HG02588 (cell line): ENCODE results near the gene GCN1.

ENCODE experiments used
- ATAC-seq: cut with Tn5 transposase; IDR thresholded peaks from one replicate; pipeline ENCODE4 v1.9.1; 2021; ENCODE audit warnings: mild to moderate bottlenecking, moderate library complexity; ENCODE audit not compliant: unreplicated experiment

Gene GCN1

DNA sequence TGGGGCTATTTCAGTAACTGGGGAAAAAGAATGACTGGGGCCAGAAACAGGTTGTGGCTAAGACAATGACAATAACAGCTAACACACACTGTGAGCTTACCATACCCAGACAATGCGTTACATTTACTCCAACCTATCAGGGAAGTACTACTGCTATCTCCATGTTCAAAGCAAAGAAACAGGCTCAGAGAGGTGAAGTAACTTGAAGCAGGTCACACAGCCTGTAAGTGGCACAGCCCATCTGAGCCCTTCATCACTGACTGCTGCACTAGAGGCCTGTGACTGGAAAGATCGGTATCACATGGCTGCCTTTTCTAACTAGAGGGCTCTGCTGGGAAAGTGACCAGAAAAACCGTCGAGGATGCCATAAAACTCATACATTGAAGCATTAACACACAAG is 7.9 kb downstream of the GCN1 start:
- no peak for ATAC-seq

DNA sequence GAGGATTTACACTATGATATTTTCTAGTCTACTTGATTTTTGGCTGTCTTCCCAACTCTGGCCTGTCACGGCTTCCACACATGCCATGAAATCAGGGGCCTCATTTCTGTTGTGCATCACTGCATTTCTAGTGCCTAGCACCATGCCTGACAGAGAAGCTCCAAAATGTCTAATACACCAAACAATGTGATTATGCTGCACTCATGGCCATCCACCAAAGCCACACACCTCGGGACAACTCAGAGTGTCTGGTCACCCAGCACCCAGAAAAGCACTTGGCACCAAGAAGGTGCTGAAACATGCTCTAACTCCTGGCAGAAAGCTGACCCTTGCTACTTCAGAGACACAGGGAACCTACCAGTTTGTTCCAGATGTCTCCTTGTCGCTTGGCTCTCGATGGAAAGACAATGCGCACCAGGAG is 11.3 kb downstream of the GCN1 start:
- ATAC-seq = no peak

DNA sequence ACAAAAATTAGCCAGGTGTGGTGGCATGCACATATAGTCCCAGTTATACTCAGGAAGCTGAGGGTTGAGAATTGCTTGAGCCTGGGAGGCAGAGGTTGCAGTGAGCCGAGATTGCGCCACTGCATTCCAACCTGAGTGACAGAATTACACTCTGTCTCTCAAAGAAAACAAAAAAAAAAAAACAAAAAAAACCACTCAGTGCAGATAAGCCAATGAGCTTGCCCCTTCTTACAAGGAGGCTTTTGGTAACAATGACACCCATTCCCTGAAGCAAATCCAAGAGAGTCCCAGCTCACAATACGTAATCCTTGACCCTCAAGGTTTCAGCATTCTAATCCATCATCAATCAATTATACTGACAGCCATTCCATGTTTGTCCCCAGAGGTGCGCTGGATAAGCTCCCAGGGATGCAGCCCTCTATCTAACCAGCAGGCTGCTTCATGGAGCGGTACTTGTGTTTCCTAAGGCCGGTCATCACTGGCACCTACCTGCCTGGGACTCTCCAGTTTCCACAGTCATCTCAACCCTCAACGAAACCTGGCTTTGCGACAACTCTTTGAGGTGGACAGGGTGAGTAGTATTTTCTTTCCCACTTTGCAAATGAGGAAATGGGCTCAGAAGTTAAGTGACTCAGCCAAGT is 12.4 kb downstream of the GCN1 start:
- no peak for ATAC-seq

DNA sequence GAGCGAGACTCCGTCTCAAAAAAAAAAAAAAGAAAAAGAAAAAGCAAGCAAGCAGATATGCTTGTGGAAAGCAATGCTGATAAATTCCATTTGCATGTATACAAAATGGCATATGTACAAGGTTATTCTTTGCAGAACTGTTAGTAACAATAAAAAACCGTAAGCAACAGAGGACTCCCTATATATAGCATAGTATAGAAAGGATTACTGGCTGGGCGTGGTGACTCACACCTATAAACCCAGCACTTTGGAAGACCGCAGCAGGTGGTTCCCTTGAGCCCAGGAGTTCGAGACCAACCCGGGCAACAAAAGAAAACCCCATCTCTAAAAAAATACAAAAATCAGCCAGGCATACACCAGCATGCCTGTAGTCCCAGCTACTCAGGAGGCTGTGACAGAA is 13.5 kb downstream of the GCN1 start:
- ATAC-seq = no peak

DNA sequence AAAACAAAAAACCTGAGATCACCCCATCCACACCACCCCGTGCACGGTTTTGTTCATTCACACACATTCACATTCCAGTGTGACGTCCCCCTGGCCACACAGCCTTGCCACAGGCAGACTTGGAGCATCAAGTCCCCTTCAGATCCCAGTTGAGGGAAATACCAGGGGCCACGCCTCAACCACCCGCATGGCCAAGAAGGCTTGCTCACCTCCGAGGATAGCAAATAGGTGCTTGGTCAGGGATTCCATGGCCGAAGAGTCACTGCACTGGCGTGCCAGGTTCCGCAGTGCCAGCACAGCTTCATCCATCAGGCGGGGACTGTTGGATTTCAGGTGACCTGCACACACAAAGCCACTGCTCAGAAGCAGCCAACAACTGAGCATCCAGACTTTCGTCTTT is 19.0 kb downstream of the GCN1 start:
- no peak for ATAC-seq

DNA sequence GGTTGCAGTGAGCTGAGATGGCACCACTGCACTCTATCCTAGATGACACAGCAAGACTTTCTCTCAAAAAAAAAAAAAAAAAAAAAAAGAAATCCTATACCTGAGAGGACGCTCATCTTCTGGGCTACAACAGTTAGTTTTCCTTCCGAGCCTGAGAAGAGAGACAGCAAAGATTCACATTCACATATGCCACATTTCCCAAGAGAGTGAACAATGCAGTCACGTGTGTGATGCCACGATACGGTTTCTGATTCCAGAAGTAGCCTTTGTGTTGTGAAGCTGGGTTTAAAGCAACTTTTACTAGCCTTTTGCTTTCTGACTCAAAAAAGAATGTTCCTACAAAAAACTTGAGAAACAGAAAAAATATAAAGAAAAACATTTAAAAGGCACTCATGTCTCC is 19.5 kb downstream of the GCN1 start:
- no peak for ATAC-seq

DNA sequence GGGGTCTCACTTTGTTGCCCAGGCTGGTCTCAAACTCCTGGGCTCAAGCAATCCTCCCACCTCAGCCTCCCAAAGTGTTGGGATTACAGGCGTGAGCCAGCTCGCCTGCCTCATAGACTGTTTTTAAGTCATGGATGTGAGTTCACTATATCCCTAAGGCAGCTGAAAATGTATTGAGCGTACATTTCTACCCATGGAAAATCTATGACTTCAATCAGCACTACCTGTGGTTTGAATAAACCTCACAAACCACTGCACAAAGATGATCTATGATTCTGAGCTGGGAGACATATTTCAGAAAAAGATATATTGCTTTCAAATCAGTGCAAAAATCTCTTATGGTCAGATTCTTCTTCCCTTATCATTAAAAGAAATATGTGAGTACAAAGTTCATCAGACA is 22.5 kb downstream of the GCN1 start:
- ATAC-seq = no peak

DNA sequence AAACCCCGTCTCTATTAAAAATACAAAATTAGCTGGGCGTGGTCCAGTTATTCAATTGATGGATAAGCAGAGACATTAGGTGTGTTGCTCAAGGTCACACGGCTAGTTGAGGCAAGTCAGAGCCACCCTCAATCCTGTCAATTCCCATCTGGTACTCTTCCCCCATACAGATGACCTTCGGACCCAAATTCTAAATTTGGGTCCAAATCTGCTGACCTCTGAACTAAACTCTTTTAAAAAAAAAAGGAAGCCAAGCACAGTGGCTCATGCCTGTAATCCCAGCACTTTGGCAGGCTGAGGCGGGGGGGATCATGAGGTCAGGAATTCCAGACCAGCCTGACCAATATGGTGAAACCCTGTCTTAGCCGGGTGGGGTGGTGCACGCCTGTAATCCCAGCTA is 23.9 kb downstream of the GCN1 start:
- ATAC-seq = no peak

DNA sequence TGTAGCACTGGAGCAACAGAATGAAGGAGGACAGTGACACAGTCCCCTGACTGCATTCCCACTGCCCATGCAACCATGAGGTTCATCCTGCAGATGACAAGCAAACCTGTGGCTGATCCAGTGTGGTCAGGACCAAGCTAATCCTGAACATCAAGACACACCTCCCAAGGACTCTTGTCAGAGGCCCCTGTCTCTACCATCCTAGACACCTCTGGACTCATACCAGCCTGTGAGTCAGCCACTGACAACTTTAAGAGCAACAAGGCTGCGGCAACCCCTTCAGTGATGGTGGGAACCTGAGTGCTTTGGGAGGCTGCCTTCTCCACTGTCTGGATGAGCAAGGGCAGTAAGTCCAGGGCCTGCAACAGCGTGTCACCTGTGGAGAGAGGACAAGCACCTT is 24.6 kb downstream of the GCN1 start:
- no peak for ATAC-seq

DNA sequence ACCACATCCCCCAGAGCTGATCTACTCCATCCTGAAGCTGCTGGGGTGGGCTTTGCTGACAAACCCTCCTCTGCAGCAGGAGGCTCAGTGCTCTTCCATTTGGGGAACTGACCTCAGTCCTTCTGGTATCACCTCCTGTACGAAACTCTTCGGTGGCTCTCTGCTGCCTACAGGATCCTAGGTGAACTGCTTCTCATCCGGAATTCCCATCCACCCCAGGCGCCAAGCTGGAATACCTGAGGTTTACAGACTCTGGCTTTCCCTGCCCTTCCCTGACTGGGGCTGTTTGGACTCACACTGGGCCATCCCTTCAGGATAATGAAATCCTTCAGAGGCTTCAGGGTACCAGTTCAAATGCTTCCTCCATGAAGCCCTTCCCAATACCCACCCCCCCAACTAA is 26.2 kb downstream of the GCN1 start:
- ATAC-seq = no peak

DNA sequence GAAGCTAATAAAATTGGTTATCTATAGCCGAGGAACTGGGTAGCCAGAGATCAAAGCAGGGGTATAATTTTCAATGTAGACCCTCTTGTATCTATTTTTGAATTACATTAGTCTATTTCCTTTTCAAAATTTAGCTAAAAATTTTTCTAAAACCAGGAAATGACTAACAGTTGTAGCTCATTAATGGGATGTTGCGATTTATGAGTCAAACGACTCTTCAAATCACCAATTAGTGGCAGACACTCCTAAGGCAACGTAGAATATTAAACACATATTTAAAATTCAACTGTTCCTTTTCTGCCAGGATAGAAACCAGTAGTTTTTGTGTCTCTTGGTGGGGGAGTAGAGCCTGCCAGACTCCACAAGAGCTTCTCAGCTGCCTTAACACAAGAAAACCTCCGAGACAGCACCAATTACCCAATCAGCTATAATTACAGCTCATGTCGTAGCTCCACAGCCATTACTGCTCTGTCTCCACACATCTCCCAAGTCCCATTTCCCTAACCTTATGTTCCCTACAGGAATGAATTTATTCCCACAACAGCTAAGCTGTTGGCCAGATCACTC is 26.9 kb downstream of the GCN1 start:
- ATAC-seq = no peak

DNA sequence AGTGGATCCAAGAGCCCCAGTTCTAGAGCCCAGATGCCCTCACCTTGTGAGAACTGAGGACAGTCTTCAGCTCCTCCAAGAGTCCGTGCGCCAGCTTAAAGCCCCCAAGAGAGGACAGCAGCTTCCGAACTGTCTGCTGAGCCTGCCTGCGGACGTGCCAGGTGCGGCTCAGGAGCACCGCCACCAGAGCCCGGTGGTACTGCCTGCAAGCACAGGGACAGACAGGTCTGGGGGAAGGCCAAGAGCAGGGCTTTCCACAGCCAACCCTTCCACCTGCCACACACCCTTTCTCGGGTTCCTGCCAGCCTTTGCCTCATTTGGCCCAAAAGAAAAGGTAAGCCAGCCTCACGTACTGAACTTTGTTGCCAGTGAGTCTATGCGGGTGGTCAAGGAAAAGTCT is 30.2 kb downstream of the GCN1 start:
- ATAC-seq = no peak

DNA sequence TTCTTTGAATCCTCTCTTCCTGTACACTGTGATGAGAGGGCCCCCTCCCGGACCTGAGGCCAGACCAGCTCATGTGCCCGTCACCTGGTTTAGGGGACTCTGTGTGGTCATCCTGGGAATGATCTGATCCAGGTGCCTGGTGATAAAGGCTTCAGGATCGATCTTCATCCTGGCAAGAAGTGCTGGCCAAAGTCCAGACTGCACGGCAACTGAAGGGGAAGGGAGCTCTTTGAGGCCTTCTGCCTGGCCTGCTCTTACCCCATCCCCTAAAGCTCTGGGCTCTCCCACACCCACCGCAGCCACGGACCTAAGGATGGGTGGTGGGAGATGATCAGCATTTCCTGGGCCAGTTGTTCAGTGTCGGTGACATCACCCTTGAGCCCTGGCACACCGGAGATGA is 31.8 kb downstream of the GCN1 start:
- no peak for ATAC-seq

DNA sequence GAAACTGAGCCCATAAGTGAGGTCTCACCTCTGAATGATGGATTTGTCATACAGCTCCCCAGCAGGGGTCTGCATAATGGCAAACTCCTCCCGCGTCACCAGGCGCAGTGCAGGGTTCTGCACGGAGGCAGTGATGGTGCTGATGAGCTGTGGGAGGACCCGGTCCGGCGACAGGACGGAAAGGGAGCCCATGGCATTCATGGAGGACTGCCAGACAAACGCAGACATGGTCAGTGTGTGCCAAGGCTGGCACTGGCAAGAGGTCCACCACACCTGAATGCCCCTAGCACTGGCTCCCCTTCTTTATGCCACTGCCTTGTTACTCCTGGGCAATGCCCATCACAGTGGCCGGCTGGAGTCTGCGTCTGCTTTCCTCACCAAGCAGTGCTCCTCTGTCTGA is 32.7 kb downstream of the GCN1 start:
- no peak for ATAC-seq

DNA sequence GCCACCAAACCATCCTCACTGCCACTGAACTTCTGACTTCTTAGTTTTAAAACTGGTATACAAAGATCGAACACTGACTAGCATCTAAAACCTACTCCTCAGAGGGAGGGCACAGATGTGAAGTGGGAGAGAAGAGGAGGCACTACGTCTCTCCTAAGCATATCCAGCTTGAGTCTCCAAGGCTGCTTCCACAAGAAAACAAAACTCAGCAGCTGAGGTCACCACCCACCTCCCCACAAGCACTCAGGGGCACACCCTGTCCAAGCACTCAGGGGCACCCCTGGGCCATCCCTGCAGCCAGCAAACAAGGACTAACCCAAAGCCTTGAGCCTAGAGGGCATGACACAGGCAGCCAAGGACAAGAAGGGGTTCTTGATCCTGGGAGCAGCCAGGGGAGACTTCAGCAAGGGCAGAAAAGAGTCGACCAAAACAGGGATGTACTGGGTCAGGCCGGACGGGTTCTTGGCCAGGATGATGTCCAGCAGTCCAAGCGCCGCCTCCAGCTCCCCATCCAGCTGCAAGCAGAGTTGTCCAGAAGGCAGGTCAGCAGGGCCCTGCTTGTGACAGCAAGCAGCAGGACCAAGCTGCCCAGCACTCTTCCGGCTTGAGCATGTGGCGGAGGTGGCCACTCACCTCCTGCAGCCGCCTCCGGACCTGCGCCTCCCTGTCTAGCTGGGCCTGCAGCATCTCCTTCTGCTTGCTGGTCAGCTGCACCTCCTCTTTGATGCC is 34.8 kb downstream of the GCN1 start:
- ATAC-seq = no peak

DNA sequence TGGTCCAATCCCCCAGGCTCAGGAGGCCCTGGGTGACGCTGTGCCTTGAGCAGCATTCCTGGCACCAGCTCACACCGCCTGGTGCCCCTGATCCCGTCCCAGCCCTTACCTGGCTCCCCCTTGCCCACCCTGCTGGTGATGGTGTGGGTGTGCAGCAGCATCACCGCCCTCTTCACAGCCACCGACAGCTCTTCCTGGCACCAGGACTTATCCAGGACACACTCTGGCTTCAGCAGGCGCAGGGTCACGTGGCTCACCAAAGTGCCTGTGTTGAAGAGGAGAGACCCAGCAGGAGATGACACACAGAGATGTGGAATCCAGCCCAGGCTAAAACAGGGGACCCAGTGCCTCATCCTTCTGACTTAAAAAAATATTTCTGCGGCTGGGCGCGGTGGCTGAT is 36.2 kb downstream of the GCN1 start:
- ATAC-seq = no peak

DNA sequence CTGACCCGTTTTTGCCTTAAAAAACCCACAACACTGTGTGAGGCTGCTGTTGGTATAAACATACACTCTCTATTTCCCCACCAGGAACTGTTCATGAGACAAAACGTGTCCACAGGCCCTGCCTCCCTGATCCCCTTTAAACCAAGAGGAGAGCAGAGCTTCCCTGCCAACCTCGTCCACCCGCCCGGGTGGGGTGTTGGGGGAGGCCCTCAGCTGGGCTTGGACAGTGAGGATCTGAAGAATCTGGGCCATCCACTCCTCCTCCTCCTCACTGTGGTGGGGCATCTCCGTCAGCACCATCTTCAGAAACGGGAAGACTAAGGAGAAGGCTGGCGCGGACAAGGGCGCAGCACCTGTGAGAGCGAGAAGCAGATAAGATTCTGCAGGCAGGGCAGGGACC is 36.8 kb downstream of the GCN1 start:
- no peak for ATAC-seq

DNA sequence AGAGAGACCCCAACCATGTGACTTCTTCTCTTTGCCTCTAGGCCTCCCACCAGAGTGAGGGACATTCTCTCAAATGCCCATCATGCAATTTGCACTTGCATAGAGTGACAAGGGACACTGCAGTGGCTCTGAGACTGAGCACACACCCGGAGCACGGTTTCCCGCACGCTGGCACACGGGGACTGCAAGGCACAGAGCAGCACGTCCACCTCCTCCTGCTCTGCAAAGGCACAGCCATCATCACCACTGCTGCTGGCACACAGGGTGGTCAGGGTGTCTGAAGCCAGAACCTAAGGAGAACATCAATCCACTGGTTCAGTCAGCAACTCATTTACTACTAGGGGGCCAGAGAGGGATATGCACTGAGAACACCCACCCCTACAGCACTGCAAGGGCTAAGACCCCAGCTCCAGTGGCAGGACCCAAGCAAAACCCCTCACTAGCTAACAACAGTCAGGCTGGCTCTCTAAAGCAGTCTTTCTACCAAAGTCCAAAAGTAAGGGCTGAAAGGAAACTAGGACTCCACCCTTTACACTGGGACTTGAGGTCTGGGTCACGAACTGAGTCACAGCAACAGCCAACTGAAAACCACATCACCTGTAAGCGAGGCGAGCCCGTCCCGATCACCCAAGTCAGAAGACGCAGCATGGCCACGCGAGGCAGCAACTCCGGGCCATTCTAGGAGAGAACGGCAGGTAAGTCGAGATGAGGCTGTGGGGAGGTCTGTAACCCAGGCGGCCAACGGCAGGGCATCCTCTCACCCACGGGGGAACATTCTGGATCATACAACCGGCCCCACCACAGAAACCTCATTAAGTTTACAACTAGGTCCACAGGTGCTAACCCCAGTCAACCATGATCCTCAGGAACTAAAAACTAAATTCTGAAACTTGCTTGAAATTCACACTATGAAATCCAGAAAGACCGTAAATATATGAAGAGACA is 37.9 kb downstream of the GCN1 start:
- no peak for ATAC-seq

DNA sequence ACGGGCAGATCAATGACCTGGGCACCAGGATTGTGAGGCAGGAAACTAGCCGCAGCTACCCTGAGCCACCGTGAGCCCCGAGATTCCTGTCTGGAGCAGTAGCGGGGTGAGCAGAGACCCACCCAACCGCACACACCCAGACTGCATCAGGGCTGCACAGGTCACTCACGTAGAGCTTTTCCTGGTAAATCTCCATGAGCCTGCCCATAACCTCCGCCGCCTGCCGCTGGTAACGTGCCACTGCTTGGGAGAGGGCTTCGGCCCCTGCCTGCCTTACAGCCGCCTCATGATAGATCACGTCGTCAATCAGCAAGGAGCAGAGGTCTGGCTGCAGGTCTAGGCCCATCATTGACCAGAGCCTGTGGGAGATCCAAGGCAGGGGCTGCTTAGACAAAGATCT is 39.4 kb downstream of the GCN1 start:
- ATAC-seq = no peak

DNA sequence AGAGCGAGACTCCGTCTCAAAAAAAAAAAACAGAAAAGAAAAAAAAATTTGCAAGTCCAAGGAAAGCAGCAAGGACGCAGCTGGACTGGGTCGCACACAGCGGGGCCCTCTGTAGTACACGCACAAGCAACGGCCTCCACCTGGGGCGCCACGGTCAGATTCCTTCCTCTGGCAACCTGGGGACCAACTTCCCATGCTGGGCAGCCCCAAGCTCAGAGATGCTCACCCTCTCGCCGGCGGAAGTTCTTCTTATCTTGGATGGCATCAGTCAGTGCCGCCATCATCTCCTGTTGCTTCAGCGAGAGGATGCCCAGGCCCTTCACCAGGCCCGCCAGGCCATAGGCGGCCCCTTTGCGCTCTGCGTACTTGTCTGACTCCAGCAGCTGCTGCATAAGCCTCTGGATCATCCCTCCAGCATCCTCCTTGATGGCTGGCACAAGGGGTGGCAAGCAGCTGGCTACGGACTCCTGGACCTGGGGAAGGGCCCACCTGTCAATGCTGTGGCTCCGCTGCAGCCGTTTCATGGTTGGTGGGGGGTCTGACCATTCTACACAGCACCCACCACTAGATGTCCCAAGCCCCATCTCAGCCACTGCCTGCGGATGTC is 43.5 kb downstream of the GCN1 start:
- ATAC-seq = no peak

DNA sequence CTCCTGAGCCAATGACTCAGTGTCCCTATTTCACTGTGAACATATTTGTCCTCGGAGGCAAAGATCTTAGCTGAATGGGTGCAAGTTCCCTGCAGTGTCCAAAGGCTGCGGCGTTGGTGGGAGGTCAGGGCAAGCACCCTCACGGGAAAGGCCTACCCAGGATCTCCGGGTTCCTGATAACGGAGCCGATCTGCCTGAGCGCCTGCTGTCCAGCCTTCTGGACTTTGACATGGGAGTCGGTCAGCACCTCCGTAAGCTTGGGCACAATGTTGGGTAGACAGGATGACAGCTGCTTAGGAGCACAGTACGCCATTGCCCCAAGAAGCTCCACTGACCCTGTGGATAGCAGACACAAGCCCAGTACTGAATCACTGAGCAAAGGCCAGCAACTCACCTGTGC is 46.5 kb downstream of the GCN1 start:
- ATAC-seq = no peak
